Astrocyte (in vitro differentiated cells and primary cell): ENCODE results near the gene NCK2. TPM values are rescaled to one million over a fixed set of nuclear protein-coding genes. Genes with fewer than 3 reads are reported as not detected.

Experiments used
- DNase-seq: peaks from one replicate; pipeline ENCODE4 v3.0.0-alpha.2; 2010; ENCODE audit warnings: low read depth
- FAIRE-seq: peaks from 2 replicates; lab custom pipeline; 2011; peaks lifted over from hg19 to GRCh38; lab: Jason Lieb, UNC
- H2AFZ ChIP-seq: 2 replicates; pipeline ENCODE4 v1.6.0; 2012; ENCODE audit warnings: low read depth, low read length, inconsistent platforms
- H3K27ac ChIP-seq: 2 replicates; pipeline ENCODE4 v1.5.1; 2011; ENCODE audit warnings: low read depth, low read length, inconsistent platforms
- H3K27me3 ChIP-seq: 2 replicates; pipeline ENCODE4 v1.6.0; 2011; ENCODE audit warnings: low read length, inconsistent platforms; ENCODE audit not compliant: insufficient read depth
- H3K36me3 ChIP-seq: 2 replicates; pipeline ENCODE4 v1.5.1; 2011; ENCODE audit warnings: low read length, inconsistent platforms; ENCODE audit not compliant: insufficient read depth
- H3K4me1 ChIP-seq: 2 replicates; pipeline ENCODE4 v1.5.1; 2011; ENCODE audit warnings: low read length, inconsistent platforms; ENCODE audit not compliant: insufficient read depth
- H3K4me2 ChIP-seq: 2 replicates; pipeline ENCODE4 v1.6.0; 2012; ENCODE audit warnings: low read length, inconsistent platforms
- H3K4me3 ChIP-seq: 2 replicates; pipeline ENCODE4 v1.5.1; 2011; ENCODE audit warnings: low read depth, mild to moderate bottlenecking, low read length, inconsistent platforms; ENCODE audit not compliant: insufficient read depth
- H3K79me2 ChIP-seq: 2 replicates; pipeline ENCODE4 v1.6.0; 2012; ENCODE audit warnings: mild to moderate bottlenecking, low read length, inconsistent platforms; ENCODE audit not compliant: insufficient read depth
- H3K9ac ChIP-seq: 2 replicates; pipeline ENCODE4 v1.6.0; 2012; ENCODE audit warnings: mild to moderate bottlenecking, low read length, inconsistent platforms
- H3K9me3 ChIP-seq: 2 replicates; pipeline ENCODE4 v1.5.1; 2012; ENCODE audit warnings: low read depth, mild to moderate bottlenecking, low read length, inconsistent platforms; ENCODE audit not compliant: insufficient read depth
- H4K20me1 ChIP-seq: 2 replicates; pipeline ENCODE4 v1.6.0; 2012; ENCODE audit warnings: low read length, inconsistent platforms; ENCODE audit not compliant: insufficient read depth
- H3K27ac Mint-ChIP-seq: one replicate; pipeline ENCODE4 v1.8.0; 2021; ENCODE audit warnings: mild to moderate bottlenecking, mixed read lengths; ENCODE audit not compliant: unreplicated experiment
- H3K27me3 Mint-ChIP-seq: one replicate; pipeline ENCODE4 v1.8.0; 2021; ENCODE audit warnings: low read depth, mixed read lengths; ENCODE audit not compliant: unreplicated experiment
- H3K36me3 Mint-ChIP-seq: one replicate; pipeline ENCODE4 v1.8.0; 2021; ENCODE audit warnings: low read depth, mixed read lengths; ENCODE audit not compliant: unreplicated experiment
- H3K4me1 Mint-ChIP-seq: one replicate; pipeline ENCODE4 v1.8.0; 2021; ENCODE audit warnings: low read depth, mixed read lengths; ENCODE audit not compliant: unreplicated experiment
- H3K4me3 Mint-ChIP-seq: one replicate; pipeline ENCODE4 v1.8.0; 2021; ENCODE audit warnings: mild to moderate bottlenecking, moderate library complexity, mixed read lengths; ENCODE audit not compliant: unreplicated experiment
- H3K9me3 Mint-ChIP-seq: one replicate; pipeline ENCODE4 v1.8.0; 2021; ENCODE audit warnings: mild to moderate bottlenecking, mixed read lengths; ENCODE audit not compliant: unreplicated experiment
- EZH2 ChIP-seq: IDR thresholded peaks from 2 replicates; pipeline ENCODE4 v1.6.1; 2012; ENCODE audit warnings: mild to moderate bottlenecking, low read length, inconsistent platforms; ENCODE audit not compliant: insufficient read depth
- total RNA-seq: library from RNA; stranded (reverse); gene quantifications from 2 replicates; pipeline ENCODE4 v1.2.1, GENCODE V29; 2021
- TF ChIP-seq, protein P1 (sequence below): IDR thresholded peaks from 2 replicates; pipeline ENCODE4 v1.5.1; 2011; ENCODE audit warnings: low read depth, mild to moderate bottlenecking, inconsistent platforms, low read length, moderate library complexity; ENCODE audit not compliant: insufficient read depth

NCK2 gene
- total RNA-seq, 1 donor from 2014 or later: 61.6 TPM

DNA sequence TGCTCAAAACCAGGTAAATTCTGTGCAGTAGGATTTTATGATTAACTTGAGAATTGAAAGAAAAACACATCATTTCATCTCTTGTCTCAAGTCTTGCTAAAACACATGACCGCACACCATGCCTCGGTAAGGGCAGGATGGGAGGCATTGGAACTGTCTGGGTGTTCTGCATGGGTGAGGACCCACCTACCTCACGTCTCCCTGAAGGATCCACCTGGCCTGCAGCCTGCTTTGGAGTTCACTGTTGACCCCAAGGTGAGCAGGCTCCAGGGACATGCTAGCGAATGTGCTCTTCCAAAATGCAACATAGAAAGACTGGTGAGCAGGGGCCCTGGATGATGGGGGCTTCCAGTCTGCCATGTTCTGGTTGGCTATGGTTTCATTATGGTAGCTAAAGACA lies 131.5 kb downstream of the NCK2 start:
- H3K4me3 Mint-ChIP-seq: no peak overlapping the region
- Histone ChIP-seq H3K4me3 (no peak overlapping the region), H3K9ac (no peak overlapping the region), H3K27me3 (no peaks in the 10 kb centered on the region), H3K4me1 (peaks cover 11% of the 10 kb centered on the region), H3K4me2 (no peak overlapping the region), H3K79me2 (peaks cover 21% of the 10 kb centered on the region), H3K27ac (no peak overlapping the region), H3K36me3 (peaks cover 3% of the 10 kb centered on the region), H4K20me1 (peaks cover 51% of the 10 kb centered on the region), H3K9me3 (no peaks in the 10 kb centered on the region), H2AFZ (no peak overlapping the region)
- peaks cover 8% of the 10 kb centered on the region for H3K9me3 Mint-ChIP-seq
- peaks cover 24% of the 10 kb centered on the region for H3K4me1 Mint-ChIP-seq
- DNase-seq (no peak), FAIRE-seq (no peak)
- no peaks in the 10 kb centered on the region for H3K27me3 Mint-ChIP-seq
- peaks cover 27% of the 10 kb centered on the region for H3K36me3 Mint-ChIP-seq
- H3K27ac Mint-ChIP-seq: no peak overlapping the region
- TF ChIP-seq EZH2: no peak
- TF ChIP-seq, protein P1, sequence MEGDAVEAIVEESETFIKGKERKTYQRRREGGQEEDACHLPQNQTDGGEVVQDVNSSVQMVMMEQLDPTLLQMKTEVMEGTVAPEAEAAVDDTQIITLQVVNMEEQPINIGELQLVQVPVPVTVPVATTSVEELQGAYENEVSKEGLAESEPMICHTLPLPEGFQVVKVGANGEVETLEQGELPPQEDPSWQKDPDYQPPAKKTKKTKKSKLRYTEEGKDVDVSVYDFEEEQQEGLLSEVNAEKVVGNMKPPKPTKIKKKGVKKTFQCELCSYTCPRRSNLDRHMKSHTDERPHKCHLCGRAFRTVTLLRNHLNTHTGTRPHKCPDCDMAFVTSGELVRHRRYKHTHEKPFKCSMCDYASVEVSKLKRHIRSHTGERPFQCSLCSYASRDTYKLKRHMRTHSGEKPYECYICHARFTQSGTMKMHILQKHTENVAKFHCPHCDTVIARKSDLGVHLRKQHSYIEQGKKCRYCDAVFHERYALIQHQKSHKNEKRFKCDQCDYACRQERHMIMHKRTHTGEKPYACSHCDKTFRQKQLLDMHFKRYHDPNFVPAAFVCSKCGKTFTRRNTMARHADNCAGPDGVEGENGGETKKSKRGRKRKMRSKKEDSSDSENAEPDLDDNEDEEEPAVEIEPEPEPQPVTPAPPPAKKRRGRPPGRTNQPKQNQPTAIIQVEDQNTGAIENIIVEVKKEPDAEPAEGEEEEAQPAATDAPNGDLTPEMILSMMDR: no peak

DNA sequence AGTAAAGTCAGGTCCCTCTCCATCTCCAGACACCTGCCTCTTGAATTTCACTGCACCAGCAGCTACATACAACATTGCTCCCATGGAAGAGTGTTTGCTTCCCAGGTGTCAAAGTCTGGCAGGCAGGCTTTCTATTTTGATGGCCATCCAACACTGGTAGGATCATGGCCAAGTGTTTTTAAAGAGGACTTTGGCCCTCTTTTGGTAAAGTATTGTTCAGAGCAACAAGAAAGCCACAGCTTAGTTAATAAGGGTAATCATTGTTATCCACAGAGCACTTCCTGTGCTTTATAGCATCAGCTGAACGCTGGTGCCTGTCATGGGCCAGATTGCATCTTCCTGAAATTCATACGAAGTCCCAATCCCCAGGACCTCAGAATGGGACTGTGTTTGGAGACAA lies 133.2 kb downstream of the NCK2 start:
- TF ChIP-seq, protein P1: no peak
- no peak for TF ChIP-seq EZH2
- Histone ChIP-seq H3K27ac (no peak overlapping the region), H3K27me3 (no peaks in the 10 kb centered on the region), H3K36me3 (peaks cover 3% of the 10 kb centered on the region), H3K4me1 (peaks cover 11% of the 10 kb centered on the region), H3K9me3 (no peaks in the 10 kb centered on the region), H2AFZ (no peak overlapping the region), H3K9ac (no peak overlapping the region), H4K20me1 (peaks cover 51% of the 10 kb centered on the region), H3K79me2 (peaks cover 23% of the 10 kb centered on the region), H3K4me3 (no peak overlapping the region), H3K4me2 (no peak overlapping the region)
- FAIRE-seq (no peak), DNase-seq (no peak)
- Mint-ChIP-seq H3K27me3 (no peaks in the 10 kb centered on the region), H3K4me3 (no peak overlapping the region), H3K36me3 (peaks cover 37% of the 10 kb centered on the region), H3K9me3 (peaks cover 8% of the 10 kb centered on the region), H3K4me1 (peaks cover 24% of the 10 kb centered on the region), H3K27ac (no peak overlapping the region)

DNA sequence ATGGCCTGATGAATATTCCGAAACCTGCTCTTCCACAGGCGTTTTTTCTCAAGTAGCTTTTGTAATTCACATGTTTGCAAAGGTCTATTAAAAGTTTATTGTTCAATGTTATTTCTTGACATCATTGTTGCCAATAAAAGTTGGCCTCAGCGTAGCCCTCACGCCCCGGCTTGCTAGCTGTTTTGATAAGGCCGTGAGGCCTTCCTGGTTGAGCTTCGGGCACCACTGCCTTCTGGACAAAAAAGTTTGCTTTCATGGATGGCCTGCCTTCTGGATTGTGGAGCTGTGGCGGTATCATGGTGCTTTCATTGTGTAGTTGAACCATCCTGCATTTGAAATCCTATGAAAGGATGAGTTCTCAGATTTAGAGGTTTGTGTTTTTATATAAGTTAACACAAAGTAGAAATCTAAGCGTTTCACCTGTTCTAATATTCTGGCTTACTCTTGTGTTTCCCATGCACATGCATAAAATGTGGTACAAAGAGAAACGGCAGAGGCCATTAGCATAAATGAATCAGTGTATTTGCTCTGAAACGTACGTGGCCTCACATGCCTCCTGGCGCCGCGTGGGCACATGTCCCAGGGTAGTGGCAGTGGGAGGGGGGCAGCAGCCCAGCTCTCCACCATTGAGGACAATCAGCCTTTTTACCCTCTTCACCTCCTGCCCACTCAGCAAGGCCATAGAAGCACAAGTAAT lies 134.5 kb downstream of the NCK2 start:
- H3K27ac ChIP-seq: no peak overlapping the region
- Mint-ChIP-seq H3K27me3 (no peaks in the 10 kb centered on the region), H3K4me3 (no peak overlapping the region), H3K4me1 (peaks cover 14% of the 10 kb centered on the region), H3K9me3 (peaks cover 8% of the 10 kb centered on the region), H3K36me3 (peaks cover 42% of the 10 kb centered on the region), H3K27ac (no peak overlapping the region)
- H3K4me1 ChIP-seq: no peaks in the 10 kb centered on the region
- no peaks in the 10 kb centered on the region for H3K27me3 ChIP-seq
- H3K79me2 ChIP-seq: peaks cover 36% of the 10 kb centered on the region
- no peak overlapping the region for H3K9ac ChIP-seq
- FAIRE-seq: no peak
- no peak for DNase-seq
- no peak overlapping the region for H3K4me3 ChIP-seq
- H4K20me1 ChIP-seq: peaks cover 58% of the 10 kb centered on the region
- H3K4me2 ChIP-seq: no peak overlapping the region
- no peak overlapping the region for H2AFZ ChIP-seq
- TF ChIP-seq, protein P1: no peak
- TF ChIP-seq EZH2: no peak
- H3K36me3 ChIP-seq: peaks cover 3% of the 10 kb centered on the region
- H3K9me3 ChIP-seq: no peaks in the 10 kb centered on the region
